Neural progenitor cell (in vitro differentiated cells): ENCODE results near the gene PKD2L1. TPM values are rescaled to one million over a fixed set of nuclear protein-coding genes. Genes with fewer than 3 reads are reported as not detected.

ENCODE experiments used
- DNase-seq: peaks from one replicate; pipeline ENCODE4 v3.0.0-alpha.2; 2016; ENCODE audit warnings: low spot score
- H2AFZ ChIP-seq: fragments of 200-600 bp; sonication (generic); replicated peaks from 2 replicates; pipeline ENCODE4 v1.6.1; 2016; ENCODE audit warnings: antibody characterized with exemption
- H3F3A ChIP-seq: fragments of 200-600 bp; sonication (generic); 2 replicates; pipeline ENCODE4 v1.6.1; 2016; ENCODE audit warnings: antibody characterized with exemption, low read depth
- H3K27ac ChIP-seq: fragments of 200-600 bp; sonication (generic); 2 replicates; pipeline ENCODE4 v1.5.1; 2016; ENCODE audit warnings: mild to moderate bottlenecking
- H3K27me3 ChIP-seq: fragments of 200-600 bp; sonication (generic); 2 replicates; pipeline ENCODE4 v1.6.1; 2016; ENCODE audit warnings: mild to moderate bottlenecking, moderate library complexity
- H3K36me3 ChIP-seq: fragments of 200-600 bp; sonication (generic); 2 replicates; pipeline ENCODE4 v1.5.1; 2016
- H3K4me1 ChIP-seq: fragments of 200-600 bp; sonication (generic); 2 replicates; pipeline ENCODE4 v1.6.1; 2016; ENCODE audit warnings: mixed run types
- H3K4me2 ChIP-seq: fragments of 200-600 bp; sonication (generic); 2 replicates; pipeline ENCODE4 v1.6.1; 2016
- H3K4me3 ChIP-seq: fragments of 200-600 bp; sonication (generic); 2 replicates; pipeline ENCODE4 v1.5.1; 2016
- H3K79me2 ChIP-seq: fragments of 200-600 bp; sonication (generic); 2 replicates; pipeline ENCODE4 v1.6.1; 2016; ENCODE audit warnings: low read depth
- H3K9ac ChIP-seq: fragments of 200-600 bp; sonication (generic); 2 replicates; pipeline ENCODE4 v1.6.1; 2016
- H3K9me3 ChIP-seq: fragments of 200-600 bp; sonication (generic); 2 replicates; pipeline ENCODE4 v1.5.1; 2016; ENCODE audit warnings: low read depth
- H4K20me1 ChIP-seq: fragments of 200-600 bp; sonication (generic); 2 replicates; pipeline ENCODE4 v1.6.1; 2016; ENCODE audit warnings: low read depth
- H3K27ac Mint-ChIP-seq: 3 replicates; pipeline ENCODE4 v1.8.0; 2021; ENCODE audit warnings: mixed read lengths
- H3K27me3 Mint-ChIP-seq: 2 replicates; pipeline ENCODE4 v1.8.0; 2022; ENCODE audit warnings: low read depth, mild to moderate bottlenecking, inconsistent platforms, moderate library complexity, mixed read lengths; ENCODE audit not compliant: insufficient read depth
- H3K36me3 Mint-ChIP-seq: 3 replicates; pipeline ENCODE4 v1.8.0; 2021; ENCODE audit warnings: mixed read lengths
- H3K4me1 Mint-ChIP-seq: 3 replicates; pipeline ENCODE4 v1.8.0; 2021; ENCODE audit warnings: mixed read lengths
- H3K4me3 Mint-ChIP-seq: 3 replicates; pipeline ENCODE4 v1.8.0; 2021; ENCODE audit warnings: mild to moderate bottlenecking, moderate library complexity, mixed read lengths
- H3K9me3 Mint-ChIP-seq: 3 replicates; pipeline ENCODE4 v1.8.0; 2020; ENCODE audit warnings: mixed read lengths
- CTCF ChIP-seq: fragments of 200-600 bp; sonication (generic); IDR thresholded peaks from 2 replicates; pipeline ENCODE4 v1.5.1; 2017; ENCODE audit warnings: antibody characterized with exemption, mild to moderate bottlenecking
- EZH2 ChIP-seq: fragments of 200-600 bp; sonication (generic); IDR thresholded peaks from 2 replicates; pipeline ENCODE4 v1.6.1; 2017; ENCODE audit warnings: antibody characterized with exemption, mild to moderate bottlenecking, moderate library complexity
- EZH2phosphoT487 ChIP-seq: fragments of 200-600 bp; sonication (generic); IDR thresholded peaks from 2 replicates; pipeline ENCODE4 v1.6.1; 2017; ENCODE audit warnings: antibody characterized with exemption
- total RNA-seq: library from RNA; depleted of rRNA; stranded (reverse); fragments of >200 nt; gene quantifications from 2 replicates; pipeline ENCODE4 v1.2.3, GENCODE V29; 2015; ENCODE audit warnings: low replicate concordance

PKD2L1 gene
- total RNA-seq, 1 donor from 2014 or later = not detected

- peak overlapping the region; percentile 36 for H3K27ac ChIP-seq
- peaks cover 92% of the 10 kb centered on the region for H3K79me2 ChIP-seq
- peaks cover 68% of the 10 kb centered on the region for H4K20me1 ChIP-seq
- peaks cover 26% of the 10 kb centered on the region for H3F3A ChIP-seq
- H3K36me3 ChIP-seq = peaks cover 21% of the 10 kb centered on the region
- Mint-ChIP-seq H3K4me1 (peaks cover 66% of the 10 kb centered on the region), H3K9me3 (no peaks in the 10 kb centered on the region), H3K4me3 (peak overlapping the region; percentile 100), H3K27me3 (peaks cover 7% of the 10 kb centered on the region), H3K27ac (no peak overlapping the region), H3K36me3 (peaks cover 60% of the 10 kb centered on the region)
- H3K9ac ChIP-seq = peak overlapping the region; percentile 88
- H3K4me2 ChIP-seq = peak overlapping the region; percentile 92
- H3K27me3 ChIP-seq = no peaks in the 10 kb centered on the region
- H3K4me1 ChIP-seq = peaks cover 45% of the 10 kb centered on the region
- H3K4me3 ChIP-seq = peak overlapping the region; percentile 84
- no peaks in the 10 kb centered on the region for H3K9me3 ChIP-seq
- TF ChIP-seq EZH2phosphoT487 = no peak
- no peak for TF ChIP-seq EZH2
- no peak for TF ChIP-seq CTCF
- peak; percentile 38 for DNase-seq
- no peak overlapping the region for H2AFZ ChIP-seq
Observed at GRCh38 chr10:100349087-100349486, 19.1 kb upstream of the PKD2L1 start.

GRCh38 chr10:100348389-100348927, 18.4 kb upstream of the PKD2L1 start:
- Mint-ChIP-seq H3K27me3 (peaks cover 8% of the 10 kb centered on the region), H3K4me3 (peak overlapping the region; percentile 100), H3K27ac (no peak overlapping the region), H3K9me3 (no peaks in the 10 kb centered on the region), H3K36me3 (peaks cover 54% of the 10 kb centered on the region), H3K4me1 (peaks cover 67% of the 10 kb centered on the region)
- Histone ChIP-seq H3K4me2 (peak overlapping the region; percentile 92), H3K9ac (peak overlapping the region; percentile 88), H3K27me3 (no peaks in the 10 kb centered on the region), H3K79me2 (peaks cover 86% of the 10 kb centered on the region), H3K4me1 (peaks cover 45% of the 10 kb centered on the region), H2AFZ (no peak overlapping the region), H3K36me3 (peaks cover 21% of the 10 kb centered on the region), H3K27ac (peak overlapping the region; percentile 66), H3F3A (peaks cover 22% of the 10 kb centered on the region), H3K4me3 (peak overlapping the region; percentile 84), H4K20me1 (peaks cover 62% of the 10 kb centered on the region), H3K9me3 (no peaks in the 10 kb centered on the region)
- DNase-seq = no peak
- TF ChIP-seq EZH2 (no peak), EZH2phosphoT487 (no peak), CTCF (no peak)

DNA sequence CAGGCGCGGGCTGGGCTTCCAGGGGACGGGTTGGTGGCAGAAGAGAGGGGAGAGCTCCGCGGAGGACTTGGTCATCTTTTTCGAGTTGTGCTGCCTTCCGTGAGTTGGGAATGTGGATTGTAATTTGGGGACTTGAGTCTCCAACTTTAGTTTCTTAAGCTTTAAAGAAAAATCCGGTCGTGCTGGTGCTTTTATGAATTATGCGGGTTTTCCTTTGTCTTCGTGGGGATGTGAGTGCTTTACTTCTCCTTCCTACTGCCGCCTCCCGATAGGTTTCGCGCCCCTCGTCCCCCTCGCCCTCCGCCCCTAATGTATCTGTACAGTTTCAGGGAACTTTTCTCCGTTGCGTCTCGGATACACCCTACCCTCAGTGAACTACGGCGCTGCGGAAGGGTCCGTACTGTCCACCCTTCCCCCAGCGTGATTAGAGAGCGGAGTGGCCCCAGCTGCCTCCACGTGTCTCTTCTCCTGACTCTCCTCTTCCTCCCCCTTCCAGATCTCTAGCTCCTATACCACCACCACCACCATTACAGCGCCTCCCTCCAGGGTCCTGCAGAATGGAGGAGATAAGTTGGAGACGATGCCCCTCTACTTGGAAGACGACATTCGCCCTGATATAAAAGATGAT, 17.7 kb upstream of the PKD2L1 start:
- Histone ChIP-seq H3K4me2 (peak overlapping the region; percentile 92), H3F3A (peaks cover 18% of the 10 kb centered on the region), H3K36me3 (peaks cover 16% of the 10 kb centered on the region), H3K79me2 (peaks cover 78% of the 10 kb centered on the region), H2AFZ (no peak overlapping the region), H3K27ac (peak overlapping the region; percentile 68), H3K4me3 (peak overlapping the region; percentile 84), H3K9me3 (no peaks in the 10 kb centered on the region), H3K27me3 (no peaks in the 10 kb centered on the region), H3K4me1 (peaks cover 41% of the 10 kb centered on the region), H4K20me1 (peaks cover 54% of the 10 kb centered on the region), H3K9ac (peak overlapping the region; percentile 88)
- peak; percentile 33 for DNase-seq
- Mint-ChIP-seq H3K4me3 (peak overlapping the region; percentile 100), H3K9me3 (no peaks in the 10 kb centered on the region), H3K4me1 (peaks cover 69% of the 10 kb centered on the region), H3K27me3 (peaks cover 9% of the 10 kb centered on the region), H3K36me3 (peaks cover 48% of the 10 kb centered on the region), H3K27ac (peak overlapping the region; percentile 91)
- no peak for TF ChIP-seq CTCF
- TF ChIP-seq EZH2phosphoT487 = no peak
- no peak for TF ChIP-seq EZH2
